ENCODE data around the gene FLRT3. TPM values are rescaled to one million over a fixed set of nuclear protein-coding genes. Genes with fewer than 3 reads are reported as not detected.

Gene FLRT3
- total and polyA plus RNA-seq, 10 of the 15 experiments (the other 5 are each of a cell fraction or from before 2014, with no cell fraction given), result 0.06 to 1.9 (median 0.29) TPM

DNA sequence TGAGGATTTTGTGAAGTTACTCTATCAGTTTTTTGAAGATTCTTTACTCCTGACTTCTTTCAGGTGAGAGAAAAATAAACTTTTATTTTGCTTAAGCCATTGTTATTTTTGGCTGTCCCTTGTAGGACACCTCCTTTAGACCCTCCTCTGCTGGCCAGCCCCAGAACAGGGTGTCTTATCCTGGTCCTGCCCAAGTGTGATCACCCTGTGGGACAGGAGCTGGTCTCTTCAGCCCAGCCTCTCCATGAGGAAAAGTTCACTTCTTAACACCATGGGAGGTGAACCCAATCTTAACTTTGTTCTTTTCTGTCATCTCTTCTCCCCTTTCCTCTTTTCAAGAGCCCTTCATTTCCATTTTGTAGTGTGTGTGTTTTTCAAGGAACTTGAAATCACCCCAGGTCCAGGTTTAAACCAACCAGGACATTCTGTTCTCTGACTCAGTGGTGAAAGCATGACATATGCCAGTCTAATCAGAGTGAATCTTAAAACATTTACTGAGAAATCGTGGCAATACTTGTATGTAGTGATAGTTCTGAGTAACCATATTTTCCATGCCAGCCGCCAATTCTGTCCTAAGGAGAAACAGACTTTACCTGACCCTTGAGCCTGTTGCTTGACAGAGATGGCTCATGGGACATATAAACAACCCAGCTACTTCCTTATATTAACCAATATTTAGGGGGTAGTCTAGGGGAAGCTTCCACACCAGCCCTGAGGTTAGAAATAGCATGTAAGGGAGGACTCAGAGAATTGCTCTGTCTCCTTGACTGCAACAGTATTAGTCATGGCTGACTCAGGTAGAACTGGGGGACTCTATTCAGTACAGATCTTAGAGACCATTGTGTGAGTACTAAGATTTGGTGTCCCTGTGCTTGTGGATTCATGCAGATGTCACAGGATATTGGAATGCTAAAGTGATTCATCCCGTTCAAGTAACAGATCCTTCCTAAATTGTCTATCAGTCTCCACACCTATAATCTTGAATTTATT is 48.8 kb downstream of the FLRT3 start:
- Histone ChIP-seq H4K20me1 (ENCODE audit: control insufficient read depth, insufficient read depth) (no peaks in the 10 kb centered on the region), H3K27me3 (replicated peaks in 1 of 2; ENCODE audit: control insufficient read depth in 2 of 2, insufficient read depth in 2 of 2, low read length in 1 of 2) (no peaks in the 10 kb centered on the region; a peak in 1 of 4 replicates), H3K4me2 (ENCODE audit: control insufficient read depth, insufficient read depth) (no peak overlapping the region), H2AFZ (ENCODE audit: control insufficient read depth, low read depth, low read length) (no peak overlapping the region), H3K36me3 (ENCODE audit: control insufficient read depth in 2 of 2, insufficient read depth in 2 of 2, low read length in 1 of 2) (no peaks in the 10 kb centered on the region), H3K9ac (ENCODE audit: control insufficient read depth, insufficient read depth, low read length) (no peak overlapping the region), H3K79me2 (ENCODE audit: control insufficient read depth, insufficient read depth, low read length) (no peaks in the 10 kb centered on the region), H3K27ac (ENCODE audit: control insufficient read depth, insufficient read depth) (no peak overlapping the region), H3K4me1 (ENCODE audit: control insufficient read depth, insufficient read depth, low read length) (no peaks in the 10 kb centered on the region), H3K9me3 (replicated peaks; ENCODE audit: control insufficient read depth, insufficient read depth, low read length) (no peaks in the 10 kb centered on the region), H3K4me3 (no peak overlapping the region)
- no peak for ATAC-seq
- no TSS peak for BruUV-seq (replicated peaks)
- intact Hi-C loops (cut with micrococcal nuclease; ENCODE audit: unreplicated experiment), result no loop called here
- in situ Hi-C loops (cut with MboI), result no loop called here
- ChIA-PET POLR2A (no interaction called here), SMC1A (ENCODE audit: uncharacterized antibody, unreplicated experiment) (no interaction called here), CTCF (no interaction called here), RAD21 (ENCODE audit: unreplicated experiment) (no interaction called here)
- whole genome bisulfite sequencing (ENCODE audit: insufficient coverage, insufficient replicate concordance, low lambda C conversion rate, missing lambda C conversion rate), result 54% methylated on average over 3 of the region's 3 CpGs
- DNase-seq (ENCODE audit: low read depth, low spot score), result no peak
- TF ChIP-seq KDM1A (IDR thresholded peaks at IDR 0.05; ENCODE audit: borderline replicate concordance) (no peak), PKNOX1 (IDR thresholded peaks at IDR 0.05) (no peak), ASH2L (IDR thresholded peaks at IDR 0.05; ENCODE audit: borderline replicate concordance, low read depth) (no peak), NR2C2 (IDR thresholded peaks at IDR 0.05; ENCODE audit: borderline replicate concordance, control insufficient read depth, insufficient read length, low read depth) (no peak), IKZF2 (IDR thresholded peaks at IDR 0.05) (no peak), PML (IDR thresholded peaks at IDR 0.05; ENCODE audit: low read length) (no peak), IRF3 (IDR thresholded peaks at IDR 0.05) (no peak), POU2F2 (IDR thresholded peaks at IDR 0.05; ENCODE audit: borderline replicate concordance, low read depth, low read length) (no peak), ZSCAN29 (IDR thresholded peaks at IDR 0.05) (no peak), POLR2A (IDR thresholded peaks at IDR 0.05; ENCODE audit: low read depth, low read length) (no peak), GATAD2B (conservative IDR thresholded peaks at IDR 0.05; ENCODE audit: low read depth) (no peak), ZNF592 (IDR thresholded peaks at IDR 0.05) (no peak), MYB (IDR thresholded peaks at IDR 0.05; ENCODE audit: borderline replicate concordance, low read depth, low read length) (no peak), CHD2 (IDR thresholded peaks at IDR 0.05; ENCODE audit: borderline replicate concordance, low read depth, low read length) (no peak), SIN3A (IDR thresholded peaks at IDR 0.05; ENCODE audit: low read depth, low read length) (no peak)
- TF ChIP-seq, protein P1, sequence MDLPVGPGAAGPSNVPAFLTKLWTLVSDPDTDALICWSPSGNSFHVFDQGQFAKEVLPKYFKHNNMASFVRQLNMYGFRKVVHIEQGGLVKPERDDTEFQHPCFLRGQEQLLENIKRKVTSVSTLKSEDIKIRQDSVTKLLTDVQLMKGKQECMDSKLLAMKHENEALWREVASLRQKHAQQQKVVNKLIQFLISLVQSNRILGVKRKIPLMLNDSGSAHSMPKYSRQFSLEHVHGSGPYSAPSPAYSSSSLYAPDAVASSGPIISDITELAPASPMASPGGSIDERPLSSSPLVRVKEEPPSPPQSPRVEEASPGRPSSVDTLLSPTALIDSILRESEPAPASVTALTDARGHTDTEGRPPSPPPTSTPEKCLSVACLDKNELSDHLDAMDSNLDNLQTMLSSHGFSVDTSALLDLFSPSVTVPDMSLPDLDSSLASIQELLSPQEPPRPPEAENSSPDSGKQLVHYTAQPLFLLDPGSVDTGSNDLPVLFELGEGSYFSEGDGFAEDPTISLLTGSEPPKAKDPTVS (IDR thresholded peaks at IDR 0.05; ENCODE audit: low read depth, low read length), result no peak
- no peak for FAIRE-seq

Data from GM12878 (cell line).